ENCODE results near the gene NDST1.
"Not testable (repeated sequence)": the region's sequence is repeated elsewhere in the genome, so short reads cannot be mapped to it uniquely, and the experiment has no call there.

The NDST1 gene

DNA sequence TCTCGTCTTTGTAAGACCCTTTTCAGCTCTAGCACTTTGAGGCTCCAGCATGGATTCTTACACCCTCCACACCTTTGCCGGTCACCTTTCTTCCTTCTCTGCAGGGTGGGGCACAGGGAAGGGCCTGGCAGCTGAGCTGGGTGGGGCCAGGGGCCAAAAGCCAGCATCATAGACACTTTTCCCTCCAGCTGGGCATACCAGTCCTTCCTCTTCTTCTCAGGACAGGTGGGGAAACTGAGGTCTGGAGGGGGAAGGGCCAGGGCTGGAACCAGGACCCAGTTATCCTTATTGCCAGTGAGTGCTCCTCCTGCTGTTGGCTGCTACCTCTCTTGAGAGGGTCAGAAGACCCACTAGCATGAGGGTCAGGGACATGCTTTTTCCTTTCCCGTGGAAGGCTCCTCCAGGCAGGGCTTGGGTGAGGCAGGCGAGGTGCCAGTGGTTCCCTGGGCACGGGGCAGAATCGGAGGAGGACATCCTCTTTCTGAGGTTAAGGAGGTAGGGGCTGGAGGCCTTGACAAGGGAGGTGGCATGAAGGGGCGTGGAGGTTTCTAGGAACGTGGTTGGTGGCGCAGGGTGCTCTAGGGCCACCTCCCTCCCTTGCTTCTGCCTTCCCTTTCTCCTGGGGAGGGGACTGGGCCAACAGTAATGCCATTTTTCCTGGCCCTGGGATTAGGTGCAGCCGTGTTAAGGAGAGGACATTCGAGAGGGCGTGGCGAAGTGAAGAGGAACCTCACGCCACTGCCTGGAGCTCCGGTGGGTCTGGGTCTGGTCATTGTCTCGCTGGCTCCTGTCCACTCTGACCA lies at the start of gene NDST1:
TSS of gene NDST1 (plus strand) at position 658 of the 803 bp plus-strand sequence. CDS start 13,124 bp downstream, outside the sequence.
- DNase-seq, result no peak

GRCh38 chr5:150458802-150459557 lies 49.0 kb upstream of the NDST1 start:
- peak; percentile 96 for DNase-seq

DNA sequence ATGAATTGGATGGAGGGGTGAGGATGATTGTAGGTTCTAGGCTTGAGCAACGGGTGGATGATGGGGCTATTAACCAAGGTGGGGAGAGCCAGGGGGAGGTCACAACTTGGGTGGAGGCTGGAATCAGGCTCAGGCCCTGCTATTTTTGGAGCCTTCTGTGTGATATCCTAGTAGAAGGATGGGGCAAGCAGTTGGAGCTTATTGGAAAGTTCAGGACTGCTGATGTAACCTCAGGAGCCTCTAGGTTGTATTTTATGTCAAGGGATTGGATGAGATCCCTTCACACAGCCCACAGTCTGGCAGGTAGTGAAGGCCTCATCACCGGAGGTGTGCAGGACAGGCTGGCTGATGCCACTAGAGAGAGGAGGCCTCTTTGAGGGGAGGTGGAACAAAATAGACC lies 47.1 kb upstream of the NDST1 start:
- no peak for DNase-seq

DNA sequence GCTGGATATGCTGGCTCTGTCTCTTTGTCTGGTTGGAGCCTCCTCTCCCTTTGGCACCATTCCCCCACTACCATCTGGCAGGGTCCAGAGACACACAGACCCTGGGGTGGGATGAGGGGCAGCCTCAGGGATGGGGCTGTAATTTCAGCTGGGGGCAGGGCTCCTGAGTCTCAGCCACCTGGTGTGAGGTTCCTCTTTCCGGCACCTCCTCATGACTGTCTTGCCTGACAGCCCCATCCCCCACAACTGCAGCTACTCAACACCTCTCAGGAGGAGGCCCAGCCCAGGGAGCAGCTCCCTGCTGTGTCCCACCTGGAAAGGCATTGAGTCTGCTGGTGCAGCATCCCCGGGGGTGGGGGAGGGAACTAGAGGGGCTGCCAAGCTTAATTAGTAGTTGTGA lies 46.7 kb upstream of the NDST1 start:
- DNase-seq, result no peak

DNA sequence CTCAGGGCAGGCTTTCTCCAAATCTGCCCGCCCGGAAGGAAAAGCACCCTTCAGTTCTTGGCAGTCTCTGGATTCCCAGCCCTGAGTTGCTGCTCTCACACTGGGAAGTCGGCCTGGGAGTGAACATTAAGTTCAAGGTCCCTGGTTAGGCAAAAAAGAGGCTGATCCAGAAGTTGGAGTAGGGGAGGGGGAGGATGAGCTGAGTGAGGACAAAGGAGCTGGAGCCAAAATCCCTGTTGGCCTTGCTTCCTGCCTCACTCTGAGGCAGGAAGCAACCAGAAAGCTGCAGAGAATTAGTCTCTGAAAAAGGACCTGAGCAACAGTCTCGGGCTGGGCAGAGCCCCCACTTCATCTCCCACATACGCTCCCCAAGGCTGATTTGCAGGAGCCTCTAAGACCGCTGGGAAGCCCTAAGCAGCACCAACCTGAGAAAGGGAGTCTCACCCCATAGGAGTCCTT lies 43.3 kb upstream of the NDST1 start:
- no peak for DNase-seq

DNA sequence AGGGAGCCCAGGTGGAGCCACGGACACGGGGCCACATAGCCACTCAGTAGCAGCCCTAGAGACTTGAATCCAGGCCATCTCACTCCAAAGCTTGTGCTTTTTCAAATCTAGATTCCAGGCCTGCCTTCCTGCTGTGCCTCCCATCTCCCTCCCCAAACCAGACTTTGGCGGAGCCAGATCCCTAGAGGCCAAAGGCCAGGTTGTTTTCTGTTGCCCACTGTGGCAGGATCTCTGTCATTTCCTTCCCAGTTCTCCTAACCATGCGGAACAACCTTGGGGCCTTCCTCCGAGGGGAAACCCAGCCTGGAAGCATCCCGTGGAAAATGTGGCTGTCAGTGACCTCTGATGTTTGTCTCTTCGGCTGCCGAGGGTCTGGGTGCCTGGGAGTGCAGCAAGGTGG lies 42.0 kb upstream of the NDST1 start:
- no peak for DNase-seq

DNA sequence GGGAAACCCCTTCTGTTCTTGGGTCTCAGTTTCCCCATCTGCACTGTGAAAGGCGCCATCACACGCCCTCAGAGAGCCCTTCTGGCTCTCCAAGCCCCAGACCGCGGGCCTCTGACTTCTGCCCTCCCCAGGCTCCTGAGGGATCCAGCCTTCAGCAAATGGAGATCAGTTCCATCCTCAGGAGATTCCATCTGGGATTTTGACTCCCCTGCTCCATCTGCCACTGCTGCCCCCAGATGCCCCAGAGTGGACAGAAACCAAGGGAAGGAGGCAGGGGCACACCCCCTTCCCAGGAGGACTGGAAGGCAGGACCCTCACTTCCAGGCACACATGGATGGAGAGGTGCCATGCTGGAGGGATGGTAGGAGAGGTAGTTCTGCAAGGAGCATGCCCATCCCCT lies 39.7 kb upstream of the NDST1 start:
- DNase-seq, result no peak

DNA sequence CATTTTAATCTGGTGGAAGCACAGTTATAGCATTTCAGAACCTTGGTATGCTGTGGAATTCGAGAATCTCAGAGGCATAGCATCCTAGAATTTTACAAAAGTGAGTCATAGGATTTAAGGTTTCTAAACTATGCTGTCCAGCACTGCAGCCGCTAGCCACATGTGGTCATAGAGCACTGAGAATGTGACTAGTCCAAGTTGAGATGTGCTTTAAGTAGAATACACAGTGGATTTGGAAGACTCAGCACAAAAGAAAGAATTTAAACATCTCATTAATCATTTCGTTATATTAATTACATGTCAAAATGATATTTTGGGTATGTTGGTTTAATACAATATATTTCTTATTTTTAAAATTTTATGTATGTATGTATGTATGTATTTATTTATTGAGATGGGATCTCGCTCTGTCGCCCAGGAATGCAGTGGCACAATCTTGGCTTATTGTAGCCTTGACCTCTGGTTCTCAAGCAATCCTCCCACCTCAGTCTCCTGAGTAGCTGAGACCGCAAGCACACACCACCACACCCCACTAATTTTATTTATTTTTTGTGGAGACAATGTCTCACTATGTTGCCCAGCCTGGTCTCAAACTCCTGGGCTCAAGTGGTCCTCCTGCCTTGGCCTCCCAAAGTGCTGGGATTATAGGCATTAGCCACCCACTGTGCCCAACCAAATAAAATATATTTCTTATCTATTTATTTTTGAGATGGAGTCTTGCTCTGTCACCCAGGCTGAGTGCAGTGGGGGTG lies 38.0 kb upstream of the NDST1 start:
- no peak for DNase-seq

GRCh38 chr5:150473673-150474358 lies 34.1 kb upstream of the NDST1 start:
- no peak for DNase-seq

DNA sequence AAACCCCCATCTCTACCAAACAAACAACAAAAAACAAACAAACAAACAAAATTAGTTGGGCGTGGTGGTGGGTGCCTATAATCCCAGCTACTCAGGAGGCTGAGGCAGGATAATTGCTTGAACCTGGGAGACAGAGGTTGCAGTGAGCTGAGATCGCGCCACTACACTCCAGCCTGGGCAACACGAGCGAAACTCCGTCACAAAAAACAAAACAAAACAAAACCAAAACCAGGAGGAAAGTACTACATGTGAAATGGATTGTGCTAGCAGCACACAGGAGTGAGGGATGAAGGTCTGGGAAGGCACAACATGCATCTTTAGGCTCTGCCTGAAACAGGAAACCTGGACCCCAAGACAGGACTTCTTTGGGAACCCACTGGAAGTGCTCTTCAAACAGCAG lies 31.4 kb upstream of the NDST1 start:
- not testable (repeated sequence) for DNase-seq

DNA sequence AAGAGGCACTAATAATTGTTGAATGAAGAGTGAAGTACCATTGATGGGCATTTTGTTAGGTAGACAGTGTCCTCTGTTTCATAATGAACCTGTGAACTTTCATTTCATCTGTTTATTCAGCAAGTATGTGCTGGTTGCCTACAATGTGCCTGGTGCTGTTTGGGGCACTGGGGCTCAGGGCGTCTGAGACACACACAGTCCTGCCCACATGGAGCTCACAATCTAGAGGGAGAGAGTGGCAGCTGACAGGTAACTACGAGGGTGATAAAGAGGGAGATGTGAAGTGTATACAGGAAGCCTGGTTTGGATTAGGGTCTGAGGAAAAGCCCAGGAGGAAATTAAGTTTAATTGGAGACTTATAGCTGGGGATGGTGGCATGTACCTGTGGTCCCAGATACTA lies 28.5 kb upstream of the NDST1 start:
- DNase-seq, result no peak

GRCh38 chr5:150481708-150481965 lies 26.3 kb upstream of the NDST1 start:
- no peak for DNase-seq

DNA sequence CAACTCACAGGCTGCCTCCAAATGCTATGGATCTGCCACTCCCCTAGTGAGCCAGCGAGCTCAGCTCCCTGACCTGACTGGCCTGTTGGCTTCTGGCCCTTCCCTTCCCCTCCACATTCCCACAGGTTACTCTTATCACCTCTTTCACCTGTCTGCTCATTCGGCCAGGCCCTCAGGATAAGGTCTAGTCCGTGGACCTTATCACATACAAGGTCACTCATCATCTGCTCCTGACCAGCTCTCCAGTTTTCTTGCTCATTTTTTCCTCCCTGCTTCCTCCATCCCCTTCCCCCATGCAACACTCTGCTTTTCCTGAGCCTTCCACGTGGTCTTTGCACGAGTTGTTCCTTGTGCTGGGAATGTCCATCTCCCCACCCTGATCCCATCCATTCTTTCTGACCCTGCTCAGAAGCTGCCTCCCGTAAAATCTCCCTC lies 25.9 kb upstream of the NDST1 start:
- no peak for DNase-seq

GRCh38 chr5:150484964-150485692 lies 22.8 kb upstream of the NDST1 start:
- no peak for DNase-seq

DNA sequence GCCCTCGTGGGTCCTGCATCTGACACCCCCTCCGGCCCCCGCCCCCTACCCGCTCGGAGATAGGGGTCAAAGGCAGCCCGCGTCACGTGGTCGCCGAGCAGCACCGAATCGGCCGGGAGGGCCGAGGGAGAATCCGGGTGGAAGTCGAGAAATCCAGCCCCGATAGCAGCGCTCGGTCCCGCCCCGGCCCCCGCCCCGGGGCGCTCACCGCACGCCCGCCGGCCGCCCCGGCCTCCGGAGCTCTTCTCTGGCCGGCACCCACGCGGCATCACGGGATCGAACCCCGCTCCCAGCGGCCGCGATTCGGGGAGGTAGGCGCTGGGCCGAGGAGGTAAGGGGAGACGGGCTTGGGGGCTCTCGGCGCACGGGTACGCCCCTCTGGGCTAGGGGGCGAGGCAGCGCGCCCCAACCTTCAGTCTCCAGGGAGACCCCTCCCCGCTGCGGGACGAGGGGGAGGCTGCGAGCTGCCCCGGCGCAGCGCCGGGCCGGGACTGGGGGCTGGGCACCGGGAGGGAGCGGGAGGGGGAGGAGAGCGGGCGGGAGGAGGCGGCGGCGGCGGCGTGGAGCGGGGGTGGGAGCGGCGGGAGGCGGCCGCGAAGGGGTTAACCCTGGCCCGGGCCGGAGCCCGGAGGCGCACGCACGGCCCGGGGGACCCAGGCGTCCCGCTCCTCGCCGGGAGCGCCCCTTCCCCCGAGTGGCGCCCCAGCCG lies 22.1 kb upstream of the NDST1 start:
- peak; percentile 40 for DNase-seq

DNA sequence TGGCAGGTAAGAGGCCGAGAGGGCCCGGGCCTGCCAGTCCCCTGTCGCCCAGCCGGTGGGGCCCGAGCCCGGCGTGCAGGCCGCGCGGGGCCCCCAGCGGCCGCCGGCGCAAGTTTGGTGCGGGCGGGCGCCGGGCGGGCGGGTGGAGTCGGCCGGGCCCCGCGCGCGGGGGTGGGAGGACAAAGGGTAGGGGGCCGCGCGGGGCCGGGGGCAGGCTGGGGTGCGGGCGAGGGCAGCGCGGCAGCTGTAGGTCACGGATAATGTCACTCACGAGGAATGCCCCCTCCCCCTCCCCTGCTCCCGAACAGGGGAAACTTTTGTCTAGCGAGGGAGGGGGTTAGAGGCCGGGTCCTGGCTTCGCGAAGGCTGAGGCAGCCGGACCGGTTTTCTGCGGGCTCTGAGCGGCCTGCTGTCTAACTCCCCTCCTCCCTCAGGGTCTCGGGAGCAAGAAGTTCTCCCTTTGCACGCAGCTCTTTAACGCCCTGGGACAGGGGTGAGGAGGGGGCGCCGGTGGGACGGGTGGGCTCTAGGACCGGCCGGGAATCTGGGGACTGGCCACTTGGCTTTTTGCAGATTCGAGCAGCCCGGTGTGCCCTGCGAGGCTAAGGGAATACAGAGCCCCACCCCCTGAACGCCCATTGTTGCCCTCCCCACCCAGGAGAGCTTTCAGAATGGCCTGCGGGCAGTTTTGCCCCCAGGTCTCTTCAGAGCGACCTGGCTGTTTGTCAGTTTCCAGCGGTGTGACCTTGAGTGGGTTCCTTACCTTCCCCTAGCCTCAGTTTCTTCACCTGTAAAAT lies 21.3 kb upstream of the NDST1 start:
- DNase-seq, result peak; percentile 44

- no peak for DNase-seq
Observed at GRCh38 chr5:150487199-150488061, 20.5 kb upstream of the NDST1 start.

GRCh38 chr5:150488519-150489359 lies 19.2 kb upstream of the NDST1 start:
- no peak for DNase-seq

All from stimulated activated CD8-positive, alpha-beta memory T cell treated with anti-CD3 and anti-CD28 coated beads, Interleukin-4, amount 100 ng/mL, for 48 hours (primary cell).